ENCODE data around the gene RRP36.

The RRP36 gene

GRCh38 chr6:43035495-43036194, 14.2 kb downstream of the RRP36 start:
- H3K4me3 ChIP-seq (replicated peaks; ENCODE audit: insufficient read depth, low read length): no peak overlapping the region
- no peak for DNase-seq (ENCODE audit: low read depth in 1 of 2, low spot score in 1 of 2)
- TF ChIP-seq POLR2AphosphoS5 (IDR thresholded peaks at IDR 0.05; ENCODE audit: low read depth) (no peak), REST (IDR thresholded peaks at IDR 0.05; ENCODE audit: insufficient replicate concordance, low read depth) (no peak), SPI1 (IDR thresholded peaks at IDR 0.05; ENCODE audit: borderline replicate concordance, low read depth) (no peak), CTCF (IDR thresholded peaks at IDR 0.05; ENCODE audit: insufficient read depth, low read length) (no peak), GABPA (IDR thresholded peaks at IDR 0.05; ENCODE audit: low read depth) (no peak)
- no peak overlapping the region for H3K27ac ChIP-seq (replicated peaks)
- H3K27me3 ChIP-seq (ENCODE audit: insufficient read depth, poor library complexity, severe bottlenecking): no peaks in the 10 kb centered on the region

- H3K27me3 ChIP-seq (ENCODE audit: insufficient read depth, poor library complexity, severe bottlenecking): no peaks in the 10 kb centered on the region
- TF ChIP-seq CTCF (IDR thresholded peaks at IDR 0.05; ENCODE audit: insufficient read depth, low read length): no peak
- no peak for TF ChIP-seq SPI1 (IDR thresholded peaks at IDR 0.05; ENCODE audit: borderline replicate concordance, low read depth)
- no peak for TF ChIP-seq GABPA (IDR thresholded peaks at IDR 0.05; ENCODE audit: low read depth)
- no peak for TF ChIP-seq REST (IDR thresholded peaks at IDR 0.05; ENCODE audit: insufficient replicate concordance, low read depth)
- no peak for TF ChIP-seq POLR2AphosphoS5 (IDR thresholded peaks at IDR 0.05; ENCODE audit: low read depth)
- DNase-seq (ENCODE audit: low read depth in 1 of 2, low spot score in 1 of 2): no peak
- no peak overlapping the region for H3K4me3 ChIP-seq (replicated peaks; ENCODE audit: insufficient read depth, low read length)
- H3K27ac ChIP-seq (replicated peaks): no peak overlapping the region
These were observed 15.3 kb downstream of the RRP36 start for GRCh38 chr6:43036712-43037111.

GRCh38 chr6:43037197-43037596, 15.8 kb downstream of the RRP36 start:
- H3K4me3 ChIP-seq (replicated peaks; ENCODE audit: insufficient read depth, low read length): no peak overlapping the region
- TF ChIP-seq SPI1 (IDR thresholded peaks at IDR 0.05; ENCODE audit: borderline replicate concordance, low read depth) (no peak), CTCF (IDR thresholded peaks at IDR 0.05; ENCODE audit: insufficient read depth, low read length) (no peak), GABPA (IDR thresholded peaks at IDR 0.05; ENCODE audit: low read depth) (no peak)
- no peak for DNase-seq (ENCODE audit: low read depth in 1 of 2, low spot score in 1 of 2)
- no peaks in the 10 kb centered on the region for H3K27me3 ChIP-seq (ENCODE audit: insufficient read depth, poor library complexity, severe bottlenecking)
- no peak overlapping the region for H3K27ac ChIP-seq (replicated peaks)

- TF ChIP-seq REST (IDR thresholded peaks at IDR 0.05; ENCODE audit: insufficient replicate concordance, low read depth) (no peak), CTCF (IDR thresholded peaks at IDR 0.05; ENCODE audit: insufficient read depth, low read length) (no peak)
- H3K27me3 ChIP-seq (ENCODE audit: insufficient read depth, poor library complexity, severe bottlenecking): no peaks in the 10 kb centered on the region
- DNase-seq (ENCODE audit: low read depth in 1 of 2, low spot score in 1 of 2): no peak
These were observed 16.3 kb downstream of the RRP36 start for GRCh38 chr6:43037706-43038105.

More at GRCh38 chr6:43037706-43038105, 16.3 kb downstream of the RRP36 start:
- H3K27ac ChIP-seq (replicated peaks): no peak overlapping the region
- no peak overlapping the region for H3K4me3 ChIP-seq (replicated peaks; ENCODE audit: insufficient read depth, low read length)

Data from HL-60 (cell line).